GM19023 (cell line): ENCODE measurements around the gene SH2D1A.
"Not testable (repeated sequence)": the region's sequence is repeated elsewhere in the genome, so short reads cannot be mapped to it uniquely, and the experiment has no call there.

Experiments
- ATAC-seq: cut with Tn5 transposase; IDR thresholded peaks from one replicate; pipeline ENCODE4 v1.9.1; 2021; ENCODE audit warnings: mild to moderate bottlenecking, moderate library complexity; ENCODE audit not compliant: unreplicated experiment

SH2D1A gene

DNA sequence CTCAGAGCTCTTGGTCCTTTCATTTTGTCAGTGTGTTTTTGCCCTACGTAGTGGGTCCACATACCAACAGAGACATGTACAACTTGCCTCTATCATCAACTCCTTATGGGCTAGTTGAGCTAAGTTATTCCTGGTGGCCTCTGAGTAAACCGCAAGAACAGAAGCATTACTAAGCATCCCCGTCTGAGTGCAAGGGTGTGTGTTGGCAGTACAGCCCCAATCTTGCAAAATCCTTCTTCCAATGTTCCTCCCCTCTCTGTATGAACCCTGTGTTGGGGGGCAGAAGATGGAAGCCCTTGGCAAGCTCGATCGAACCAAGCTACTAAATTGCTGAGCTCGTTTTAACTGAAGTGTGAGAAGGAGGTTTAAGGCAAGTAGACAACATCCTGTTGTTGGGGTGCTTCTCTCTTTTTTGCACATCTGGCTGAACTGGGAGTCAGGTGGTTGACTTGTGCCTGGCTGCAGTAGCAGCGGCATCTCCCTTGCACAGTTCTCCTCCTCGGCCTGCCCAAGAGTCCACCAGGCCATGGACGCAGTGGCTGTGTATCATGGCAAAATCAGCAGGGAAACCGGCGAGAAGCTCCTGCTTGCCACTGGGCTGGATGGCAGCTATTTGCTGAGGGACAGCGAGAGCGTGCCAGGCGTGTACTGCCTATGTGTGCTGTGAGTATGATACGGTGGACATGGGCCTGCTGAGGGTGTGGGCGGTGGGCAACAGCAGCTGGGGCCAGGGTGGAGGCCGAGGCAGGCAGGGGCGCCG lies at the start of gene SH2D1A:
SH2D1A (plus strand) TSS at position 447 of the 760 bp plus-strand sequence; CDS start at position 527, 80 bp downstream.
- ATAC-seq, result no peak

GRCh38 chrX:124299323-124299722 lies 47.0 kb upstream of the SH2D1A start:
- ATAC-seq, result not testable (repeated sequence)

GRCh38 chrX:124300405-124300804 lies 46.0 kb upstream of the SH2D1A start:
- ATAC-seq, result no peak

DNA sequence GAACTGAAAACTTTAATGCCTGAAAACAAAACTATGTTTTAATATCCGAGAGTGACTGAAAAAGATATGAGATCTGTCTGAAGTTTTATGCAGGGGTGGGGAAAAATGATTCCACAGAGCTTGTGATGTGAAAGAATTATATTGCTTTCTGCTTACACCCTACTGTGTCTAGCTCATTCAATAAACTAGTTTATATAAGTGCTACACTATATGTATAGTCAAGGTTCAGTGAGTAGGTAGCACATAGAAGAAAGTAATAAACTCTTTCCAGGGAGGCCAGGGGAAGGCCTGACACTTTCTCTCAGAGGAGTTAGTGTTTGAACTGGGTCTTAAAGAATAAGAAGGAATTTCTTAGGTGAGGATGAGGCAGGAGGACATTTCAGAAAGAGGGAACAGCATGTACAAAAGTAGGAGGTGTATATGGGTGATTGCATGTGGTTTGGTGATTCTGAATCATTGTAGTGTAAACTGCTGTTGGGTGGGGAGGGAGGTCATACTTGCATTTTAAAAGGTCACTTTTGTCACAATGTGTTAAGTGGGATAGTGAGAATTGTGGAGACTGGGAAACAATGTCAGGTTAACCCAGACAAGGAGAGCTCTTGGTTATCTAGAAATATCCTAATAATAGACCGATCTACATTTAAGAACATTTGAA lies 39.0 kb upstream of the SH2D1A start:
- ATAC-seq, result no peak

DNA sequence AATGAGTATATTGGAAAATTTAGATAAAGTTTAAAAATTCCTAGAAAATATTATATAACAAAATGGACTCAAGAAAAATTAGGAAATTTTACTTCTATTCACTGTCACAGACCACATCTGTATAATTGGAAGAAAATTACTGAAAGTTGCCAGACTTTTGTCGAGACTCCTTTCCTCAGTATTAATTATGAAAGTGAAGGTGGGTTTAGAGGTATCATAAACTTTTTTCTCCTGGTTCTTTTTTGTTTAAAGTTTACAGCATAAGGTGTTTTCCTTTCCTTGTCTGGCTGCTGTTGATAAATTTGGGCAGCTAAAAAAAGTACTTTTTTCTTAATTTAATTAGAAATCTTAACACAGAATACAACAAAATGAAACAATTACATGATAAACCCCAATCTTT lies 20.6 kb upstream of the SH2D1A start:
- no peak for ATAC-seq

DNA sequence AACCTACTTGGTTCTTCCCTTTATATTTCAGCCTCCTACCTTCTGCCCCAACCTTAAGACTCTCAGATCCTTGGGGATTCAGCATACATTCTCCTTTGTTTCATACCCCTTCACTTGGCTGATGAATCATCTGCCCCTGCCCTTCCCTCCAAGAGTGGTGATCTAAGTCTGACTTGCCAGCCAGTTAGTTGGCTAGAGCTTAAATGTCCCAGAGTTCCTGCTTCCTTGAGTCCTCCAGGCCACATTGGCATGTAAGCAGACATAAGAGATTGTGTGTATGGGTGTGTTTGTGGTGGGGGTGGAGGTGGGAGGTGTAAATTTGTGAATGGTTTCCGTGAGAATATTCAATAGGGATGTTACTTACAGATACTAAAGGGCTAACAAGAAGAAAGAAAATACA lies 17.6 kb upstream of the SH2D1A start:
- ATAC-seq, result no peak

GRCh38 chrX:124332481-124333424 lies 13.6 kb upstream of the SH2D1A start, which contains the start of gene TEX13D:
TEX13D (plus strand) TSS chrX:124332660; CDS start chrX:124332918, 258 bp downstream.
- ATAC-seq, result no peak

GRCh38 chrX:124333862-124334261 lies 12.5 kb upstream of the SH2D1A start:
- no peak for ATAC-seq

DNA sequence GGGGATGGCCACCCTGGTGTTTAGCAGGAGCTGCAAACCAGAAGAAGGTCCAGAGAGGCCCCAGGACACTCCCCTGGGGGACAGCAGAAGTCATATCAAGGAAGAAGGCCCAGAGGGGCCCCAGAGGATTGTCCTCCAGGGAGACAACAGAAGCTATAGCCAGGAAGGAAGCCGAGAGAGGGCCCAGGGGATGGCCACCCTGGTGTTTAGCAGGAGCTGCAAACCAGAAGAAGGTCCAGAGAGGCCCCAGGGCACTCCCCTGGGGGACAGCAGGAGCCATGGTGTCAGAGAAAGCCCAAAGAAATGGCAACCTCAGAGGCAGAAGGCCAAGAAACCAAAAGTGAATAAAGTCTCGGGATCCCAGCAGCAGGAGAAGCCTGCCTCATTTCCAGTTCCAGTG lies 11.8 kb upstream of the SH2D1A start:
- not testable (repeated sequence) for ATAC-seq

GRCh38 chrX:124335598-124335997 lies 10.8 kb upstream of the SH2D1A start:
- ATAC-seq, result no peak

- no peak for ATAC-seq
These were observed 8.4 kb upstream of the SH2D1A start for GRCh38 chrX:124337916-124338315.

DNA sequence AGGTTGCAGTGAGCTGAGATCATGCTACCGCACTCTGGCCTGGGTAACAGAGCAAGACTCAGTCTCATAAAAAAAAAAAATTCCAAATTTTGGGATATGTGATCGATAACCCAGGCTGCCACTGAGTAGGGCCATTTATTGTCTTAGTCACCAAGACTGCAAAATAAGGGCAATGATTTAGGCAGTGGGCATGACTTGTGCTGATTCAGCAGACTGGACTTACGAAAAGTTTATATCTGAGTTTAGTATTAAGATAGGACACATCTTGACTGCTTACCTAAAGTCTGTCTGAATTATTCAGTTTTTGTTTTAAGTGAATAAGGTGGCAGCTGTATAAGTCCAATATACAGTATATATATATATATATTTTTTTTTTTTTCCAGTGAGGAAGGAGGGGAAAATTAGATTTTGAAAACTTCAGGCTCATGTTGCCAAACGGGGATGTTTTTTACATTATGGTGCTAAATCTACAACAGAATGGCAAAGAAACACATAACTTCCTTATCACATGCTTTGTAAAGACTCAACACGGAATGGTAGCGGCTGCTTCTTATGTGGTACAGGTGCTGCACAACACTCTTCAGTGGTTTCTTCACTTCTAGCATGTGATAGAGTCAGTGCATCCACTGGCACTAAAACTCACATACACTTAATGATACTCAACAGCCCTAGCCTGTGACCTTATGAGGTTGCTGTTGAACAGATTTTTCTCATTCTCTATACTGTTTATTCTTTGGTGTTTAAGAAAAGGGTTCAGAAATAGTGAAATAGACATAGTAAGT lies 7.4 kb upstream of the SH2D1A start:
- ATAC-seq, result no peak

DNA sequence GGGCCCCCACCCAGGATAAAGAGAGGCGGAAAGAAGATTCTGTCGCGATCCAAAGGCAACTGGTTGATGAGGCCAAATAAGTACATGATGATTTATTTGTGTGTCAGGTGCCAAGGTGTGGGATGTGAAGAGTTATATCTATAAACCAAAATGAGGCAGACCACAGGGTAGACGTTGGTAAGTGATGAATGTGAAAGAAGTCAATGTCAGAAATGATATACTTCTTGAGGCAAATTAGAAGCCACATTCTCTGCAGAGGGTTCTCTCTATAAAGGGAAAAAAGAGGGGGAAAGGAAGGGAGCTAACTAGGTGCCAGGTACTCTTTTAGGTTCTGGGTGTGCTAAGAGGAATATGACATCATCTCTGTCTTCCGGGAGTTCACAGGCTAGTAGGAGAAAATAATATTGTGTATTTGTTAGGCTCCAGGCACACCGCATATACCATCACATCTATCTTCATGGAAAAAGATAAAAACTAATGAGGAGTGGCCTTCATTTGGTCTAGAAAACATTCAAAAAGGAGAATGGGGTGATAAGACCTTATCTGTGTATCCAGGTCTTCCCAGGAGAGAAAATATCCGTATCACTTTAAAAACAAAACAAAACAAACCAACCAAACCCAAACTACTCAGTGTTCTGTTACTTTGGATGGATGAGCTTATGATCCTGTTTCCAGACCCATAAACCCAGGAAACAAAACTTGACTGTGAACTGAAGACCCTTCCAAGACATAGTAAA lies 4.8 kb upstream of the SH2D1A start:
- no peak for ATAC-seq

DNA sequence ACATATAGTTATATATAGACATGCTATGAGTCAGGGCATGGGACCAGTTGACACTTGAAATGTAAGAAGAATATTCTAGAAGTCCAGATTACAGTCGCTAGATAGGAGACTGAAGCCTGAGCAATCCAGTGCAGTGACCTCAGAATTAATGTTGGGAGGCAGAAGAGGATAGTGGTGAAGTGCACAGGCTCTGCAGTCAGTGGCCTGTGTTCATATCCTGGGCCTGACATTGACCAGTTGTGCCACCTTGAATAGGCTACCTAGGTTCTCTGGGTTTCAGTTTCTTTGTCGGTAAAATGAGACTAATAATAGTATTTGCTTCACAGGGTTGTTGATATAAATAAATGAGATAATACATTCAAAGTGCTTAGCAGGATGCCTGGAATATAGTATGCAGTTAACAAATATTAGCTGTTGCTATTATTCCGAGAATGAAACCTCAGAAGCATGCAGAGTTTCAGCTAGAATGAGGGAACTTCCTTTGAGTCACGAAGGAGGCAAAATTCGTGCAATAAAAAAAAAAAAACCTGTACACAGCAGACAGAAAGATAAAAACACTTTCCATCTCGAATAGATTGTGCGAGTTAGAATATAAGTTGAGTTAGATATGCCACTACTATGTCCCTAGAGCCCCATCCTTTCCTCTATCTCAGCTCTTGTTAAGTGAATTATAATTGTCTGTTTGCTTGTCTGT lies 4.0 kb upstream of the SH2D1A start:
- no peak for ATAC-seq

DNA sequence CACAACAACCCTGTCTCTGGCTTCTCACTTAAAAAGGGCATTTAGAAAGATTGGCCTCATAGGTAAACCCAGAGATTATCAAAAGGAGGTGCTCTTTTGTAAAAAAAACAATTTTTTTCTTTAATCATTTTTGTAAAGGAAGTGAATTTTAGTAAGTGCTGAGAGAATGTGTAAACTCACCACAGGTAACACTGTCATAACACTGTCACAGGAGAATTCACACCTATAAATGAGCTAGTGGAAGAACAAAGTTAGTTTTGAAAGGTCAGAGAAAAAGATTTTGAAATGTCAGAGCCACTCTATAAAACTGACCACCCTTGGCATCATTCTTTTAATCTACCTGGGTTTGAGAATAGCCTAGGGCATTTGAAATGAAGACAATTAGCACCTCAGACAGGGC lies 3.3 kb upstream of the SH2D1A start:
- ATAC-seq, result no peak

- no peak for ATAC-seq
These were observed 2.1 kb upstream of the SH2D1A start for GRCh38 chrX:124344246-124344645.

DNA sequence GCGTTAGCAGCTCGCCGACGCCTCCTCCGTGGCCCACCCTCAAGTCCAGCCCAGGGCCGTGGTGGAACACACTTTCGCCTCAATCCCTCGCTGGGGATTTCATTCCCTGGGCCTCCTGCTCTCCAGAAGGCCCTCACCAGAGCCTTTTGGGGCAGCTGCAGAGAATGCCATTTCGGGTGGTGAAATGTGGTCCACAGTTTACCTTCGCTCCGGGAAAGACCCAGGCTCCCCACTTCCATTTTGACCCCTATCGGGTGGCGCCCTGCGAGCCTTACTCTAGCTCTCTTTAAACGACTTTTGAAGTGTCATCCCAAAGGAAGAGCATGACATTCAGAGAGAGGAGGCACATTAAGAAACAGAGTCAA lies 496 bp downstream of the SH2D1A start:
- no peak for ATAC-seq

DNA sequence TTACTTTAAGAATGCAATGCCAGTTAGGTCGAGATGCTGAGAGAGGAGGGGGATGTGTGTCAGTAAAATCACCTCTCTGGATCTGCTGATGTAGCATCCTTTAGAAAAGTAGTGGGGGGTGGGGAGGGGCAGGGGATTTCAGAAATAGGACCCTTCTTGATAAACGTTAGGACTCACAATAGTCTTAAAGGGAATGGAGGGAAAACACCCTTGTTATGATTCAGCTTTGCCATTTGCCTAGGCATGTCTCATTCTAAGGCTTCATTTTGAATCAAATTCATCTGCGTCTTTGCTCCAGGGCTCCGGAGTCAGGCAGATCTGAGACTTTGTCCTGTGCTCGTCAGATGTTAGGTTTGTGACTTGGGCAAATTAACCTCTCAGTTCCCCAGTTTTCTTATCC lies 879 bp downstream of the SH2D1A start:
- no peak for ATAC-seq

GRCh38 chrX:124348182-124348581 lies 1.8 kb downstream of the SH2D1A start:
- ATAC-seq, result no peak
